Mucosa of stomach (tissue), 1 donor: ENCODE data around the gene TRA2B.

Experiments used
- H3K27me3 ChIP-seq: one replicate; pipeline ENCODE4 v1.7.0; 2013; ENCODE audit warnings: mild to moderate bottlenecking, low read length; ENCODE audit not compliant: control insufficient read depth, insufficient read depth
- H3K36me3 ChIP-seq: one replicate; pipeline ENCODE4 v1.7.0; 2013; ENCODE audit warnings: low read length; ENCODE audit not compliant: control insufficient read depth, insufficient read depth
- H3K4me1 ChIP-seq: one replicate; pipeline ENCODE4 v1.7.0; 2013; ENCODE audit warnings: mild to moderate bottlenecking, low read length; ENCODE audit not compliant: control insufficient read depth, insufficient read depth
- H3K4me3 ChIP-seq: one replicate; pipeline ENCODE4 v1.7.0; 2013; ENCODE audit warnings: low read length
- H3K9ac ChIP-seq: one replicate; pipeline ENCODE4 v1.7.0; 2013; ENCODE audit warnings: mild to moderate bottlenecking, low read length, moderate library complexity
- H3K9me3 ChIP-seq: one replicate; pipeline ENCODE4 v1.7.0; 2013; ENCODE audit warnings: mild to moderate bottlenecking, low read length, moderate library complexity; ENCODE audit not compliant: control insufficient read depth
- donor health status: Pancreatic carcinoma.

TRA2B gene

GRCh38 chr3:185943760-185944106, 5.9 kb upstream of the TRA2B start:
- Histone ChIP-seq H3K4me3 (no peak overlapping the region), H3K4me1 (peaks cover 6% of the 10 kb centered on the region), H3K36me3 (no peaks in the 10 kb centered on the region), H3K9ac (no peak overlapping the region), H3K9me3 (no peaks in the 10 kb centered on the region), H3K27me3 (no peaks in the 10 kb centered on the region)

GRCh38 chr3:185942907-185943759, 5.3 kb upstream of the TRA2B start:
- H3K9ac ChIP-seq, result no peak overlapping the region
- H3K27me3 ChIP-seq, result no peaks in the 10 kb centered on the region
- H3K9me3 ChIP-seq, result no peaks in the 10 kb centered on the region
- peaks cover 9% of the 10 kb centered on the region for H3K4me1 ChIP-seq
- H3K36me3 ChIP-seq, result no peaks in the 10 kb centered on the region
- no peak overlapping the region for H3K4me3 ChIP-seq

GRCh38 chr3:185942396-185942795, 4.6 kb upstream of the TRA2B start:
- Histone ChIP-seq H3K27me3 (no peaks in the 10 kb centered on the region), H3K9ac (no peak overlapping the region), H3K4me3 (no peak overlapping the region), H3K36me3 (no peaks in the 10 kb centered on the region), H3K4me1 (peaks cover 10% of the 10 kb centered on the region), H3K9me3 (no peaks in the 10 kb centered on the region)

DNA sequence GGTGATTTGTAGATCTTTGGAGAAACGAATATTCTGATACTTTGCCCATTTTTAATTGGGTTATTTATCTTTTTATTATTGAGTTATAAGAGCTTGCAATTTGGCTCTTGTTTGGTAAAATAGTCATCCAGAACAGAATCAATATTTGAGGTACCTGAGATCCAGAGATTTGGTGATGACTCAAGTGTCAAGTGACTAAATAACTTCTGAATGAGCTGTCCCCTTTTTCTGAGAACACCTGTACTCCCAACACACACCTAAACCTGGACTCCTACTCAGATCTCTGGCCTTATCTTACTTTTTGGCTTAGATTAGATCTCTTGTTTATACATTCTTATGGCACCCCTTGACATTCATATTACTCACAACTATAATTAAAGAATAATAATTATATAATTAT, 3.1 kb upstream of the TRA2B start:
- H3K4me3 ChIP-seq, result no peak overlapping the region
- H3K9me3 ChIP-seq, result no peaks in the 10 kb centered on the region
- H3K27me3 ChIP-seq, result no peaks in the 10 kb centered on the region
- H3K36me3 ChIP-seq, result no peaks in the 10 kb centered on the region
- no peak overlapping the region for H3K9ac ChIP-seq
- H3K4me1 ChIP-seq, result peaks cover 10% of the 10 kb centered on the region

DNA sequence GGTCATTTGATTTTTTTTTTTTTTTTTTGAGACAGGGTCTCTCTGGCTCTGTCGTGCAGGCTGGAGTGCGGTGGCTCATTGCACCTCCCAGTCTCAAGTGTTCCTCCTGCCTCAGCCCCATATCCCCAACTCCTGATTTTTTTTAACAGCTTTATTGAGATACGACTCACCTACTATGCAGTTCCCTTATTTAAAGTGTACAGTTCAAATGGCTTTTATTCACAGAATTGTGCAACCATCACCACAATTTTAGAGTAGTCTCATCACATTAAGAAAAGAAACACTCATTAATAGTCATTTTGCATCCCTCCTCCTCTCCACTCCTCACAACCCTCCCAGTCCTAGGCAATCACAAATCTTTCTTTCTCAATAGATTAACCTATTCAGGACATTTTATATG, 1.9 kb upstream of the TRA2B start:
- Histone ChIP-seq H3K4me3 (no peak overlapping the region), H3K27me3 (no peaks in the 10 kb centered on the region), H3K9ac (no peak overlapping the region), H3K9me3 (no peaks in the 10 kb centered on the region), H3K4me1 (peaks cover 10% of the 10 kb centered on the region), H3K36me3 (no peaks in the 10 kb centered on the region)

- peaks cover 24% of the 10 kb centered on the region for H3K4me1 ChIP-seq
Measured at GRCh38 chr3:185936814-185937688, 763 bp downstream of the TRA2B start.

GRCh38 chr3:185936273-185936629, 1.6 kb downstream of the TRA2B start:
- peaks cover 30% of the 10 kb centered on the region for H3K4me1 ChIP-seq
- H3K9ac ChIP-seq, result peak overlapping the region; percentile 100
- no peaks in the 10 kb centered on the region for H3K9me3 ChIP-seq
- H3K27me3 ChIP-seq, result no peaks in the 10 kb centered on the region
- H3K36me3 ChIP-seq, result no peaks in the 10 kb centered on the region
- peak overlapping the region; percentile 60 for H3K4me3 ChIP-seq

More at GRCh38 chr3:185936814-185937688, 763 bp downstream of the TRA2B start:
- Histone ChIP-seq H3K36me3 (no peaks in the 10 kb centered on the region), H3K9me3 (no peaks in the 10 kb centered on the region), H3K4me3 (peak overlapping the region; percentile 60), H3K9ac (peak overlapping the region; percentile 100), H3K27me3 (no peaks in the 10 kb centered on the region)

DNA sequence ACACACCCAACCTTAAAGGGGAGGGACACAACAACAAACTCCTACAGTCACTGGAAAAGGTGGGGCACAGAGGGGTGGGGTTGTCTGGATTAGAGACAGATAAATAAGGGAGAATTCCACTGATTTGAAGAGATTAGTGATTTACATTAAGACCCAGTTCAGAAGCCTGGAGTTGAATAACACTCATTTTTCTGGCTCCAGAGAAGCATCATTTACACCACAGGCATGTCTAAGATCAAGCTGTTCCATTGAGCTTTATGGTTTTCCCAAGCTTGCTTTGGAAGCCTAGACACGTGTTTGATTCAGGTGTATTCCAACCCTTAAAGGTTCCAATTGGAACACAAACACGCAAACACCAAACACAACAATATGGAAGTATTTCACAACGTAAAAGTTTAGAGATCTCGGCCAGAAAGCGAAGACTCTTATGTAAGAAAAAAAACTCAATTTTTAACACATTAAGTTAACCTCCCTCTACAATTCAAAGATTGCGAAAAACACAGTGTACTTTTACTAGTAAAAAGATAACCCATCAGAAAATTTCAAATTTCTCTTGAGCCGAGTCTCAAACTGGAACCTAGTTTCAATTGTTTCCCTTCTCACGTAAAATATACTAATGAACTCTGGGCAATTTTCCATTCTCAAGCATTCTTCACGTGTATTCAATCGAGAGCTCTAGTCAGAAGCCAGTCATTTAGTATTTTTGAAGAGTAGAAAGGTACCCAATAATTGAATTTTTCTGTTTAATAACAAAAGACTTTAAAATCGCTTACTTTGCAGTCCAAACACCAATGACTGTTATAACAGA, 2.1 kb downstream of the TRA2B start:
- no peaks in the 10 kb centered on the region for H3K27me3 ChIP-seq
- no peak overlapping the region for H3K4me3 ChIP-seq
- no peaks in the 10 kb centered on the region for H3K9me3 ChIP-seq
- no peaks in the 10 kb centered on the region for H3K36me3 ChIP-seq
- peaks cover 36% of the 10 kb centered on the region for H3K4me1 ChIP-seq
- peak overlapping the region; percentile 100 for H3K9ac ChIP-seq

GRCh38 chr3:185934767-185935464, 2.9 kb downstream of the TRA2B start:
- peaks cover 43% of the 10 kb centered on the region for H3K4me1 ChIP-seq

GRCh38 chr3:185934174-185934557, 3.6 kb downstream of the TRA2B start:
- Histone ChIP-seq H3K9ac (peak overlapping the region; percentile 30), H3K9me3 (no peaks in the 10 kb centered on the region), H3K27me3 (no peaks in the 10 kb centered on the region), H3K4me1 (peaks cover 51% of the 10 kb centered on the region), H3K36me3 (no peaks in the 10 kb centered on the region), H3K4me3 (no peak overlapping the region)

More at GRCh38 chr3:185934767-185935464, 2.9 kb downstream of the TRA2B start:
- no peaks in the 10 kb centered on the region for H3K27me3 ChIP-seq
- H3K4me3 ChIP-seq, result no peak overlapping the region
- H3K9me3 ChIP-seq, result no peaks in the 10 kb centered on the region
- no peaks in the 10 kb centered on the region for H3K36me3 ChIP-seq
- peak overlapping the region; percentile 30 for H3K9ac ChIP-seq

- H3K27me3 ChIP-seq, result no peaks in the 10 kb centered on the region
- no peak overlapping the region for H3K4me3 ChIP-seq
- no peaks in the 10 kb centered on the region for H3K36me3 ChIP-seq
- no peak overlapping the region for H3K9ac ChIP-seq
- no peaks in the 10 kb centered on the region for H3K9me3 ChIP-seq
- H3K4me1 ChIP-seq, result peaks cover 57% of the 10 kb centered on the region
Measured at GRCh38 chr3:185933374-185934173, 4.2 kb downstream of the TRA2B start.
